Stomach (tissue), 4 donors: ENCODE results near the gene CHRNE.

ENCODE experiments used
- POLR2A ChIP-seq, 4 donors: fragments of 450-650 bp; IDR thresholded peaks; one replicate each; pipeline ENCODE4 v1.6.1; 2016; ENCODE audit warnings: antibody characterized with exemption in 4 of 4, control low read depth in 2 of 4, mild to moderate bottlenecking in 1 of 4, moderate library complexity in 1 of 4
- POLR2AphosphoS5 ChIP-seq, 3 donors: sonication (generic); formaldehyde crosslinking; IDR thresholded peaks; one replicate each; pipeline ENCODE4 v1.6.1; 2016; ENCODE audit warnings: antibody characterized with exemption in 3 of 3
- TF ChIP-seq, protein P1 (sequence below), 7 experiments: fragments of 450-650 bp in 4 of 7; fragments of 200-600 bp in 3 of 7; sonication (generic) in 3 of 7; IDR thresholded peaks; one replicate each; pipeline ENCODE4 v1.5.1; 2016 to 2019; ENCODE audit warnings: antibody characterized with exemption in 7 of 7, control low read depth in 2 of 7, mild to moderate bottlenecking in 1 of 7

GRCh38 chr17:4934173-4934979, 31.5 kb upstream of the CHRNE start:
- TF ChIP-seq, protein P1, sequence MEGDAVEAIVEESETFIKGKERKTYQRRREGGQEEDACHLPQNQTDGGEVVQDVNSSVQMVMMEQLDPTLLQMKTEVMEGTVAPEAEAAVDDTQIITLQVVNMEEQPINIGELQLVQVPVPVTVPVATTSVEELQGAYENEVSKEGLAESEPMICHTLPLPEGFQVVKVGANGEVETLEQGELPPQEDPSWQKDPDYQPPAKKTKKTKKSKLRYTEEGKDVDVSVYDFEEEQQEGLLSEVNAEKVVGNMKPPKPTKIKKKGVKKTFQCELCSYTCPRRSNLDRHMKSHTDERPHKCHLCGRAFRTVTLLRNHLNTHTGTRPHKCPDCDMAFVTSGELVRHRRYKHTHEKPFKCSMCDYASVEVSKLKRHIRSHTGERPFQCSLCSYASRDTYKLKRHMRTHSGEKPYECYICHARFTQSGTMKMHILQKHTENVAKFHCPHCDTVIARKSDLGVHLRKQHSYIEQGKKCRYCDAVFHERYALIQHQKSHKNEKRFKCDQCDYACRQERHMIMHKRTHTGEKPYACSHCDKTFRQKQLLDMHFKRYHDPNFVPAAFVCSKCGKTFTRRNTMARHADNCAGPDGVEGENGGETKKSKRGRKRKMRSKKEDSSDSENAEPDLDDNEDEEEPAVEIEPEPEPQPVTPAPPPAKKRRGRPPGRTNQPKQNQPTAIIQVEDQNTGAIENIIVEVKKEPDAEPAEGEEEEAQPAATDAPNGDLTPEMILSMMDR (IDR thresholded peaks at IDR 0.05), result no peak
- TF ChIP-seq POLR2A (IDR thresholded peaks at IDR 0.05) (no peak), POLR2AphosphoS5 (IDR thresholded peaks at IDR 0.05) (peak in 1 of 3 donors; percentile 20)
